Right lobe of liver (tissue), 4 donors: ENCODE measurements around the gene FRMPD4.
"Not testable (repeated sequence)": the region's sequence is repeated elsewhere in the genome, so short reads cannot be mapped to it uniquely, and the experiment has no call there.

Experiments
- CTCF ChIP-seq, 4 donors: fragments of 200-600 bp in 3 of 4; fragments of 450-650 bp in 1 of 4; IDR thresholded peaks; one replicate each; pipeline versions ENCODE4 v1.5.1 to v1.8.0; 2016 to 2022; ENCODE audit warnings: antibody characterized with exemption in 4 of 4, mild to moderate bottlenecking in 2 of 4
- POLR2A ChIP-seq: fragments of 450-650 bp; IDR thresholded peaks from one replicate; pipeline ENCODE4 v1.6.1; 2017; ENCODE audit warnings: antibody characterized with exemption, mild to moderate bottlenecking
- donor health status: DM: no; HTN: no; CAD: no.
- donor health status: DM: no; HTN: no; CAD: no.
- donor health status: DM: no; HTN: yes; CAD: no.

GRCh38 chrX:12542251-12542650, 404.0 kb downstream of the FRMPD4 start:
- TF ChIP-seq CTCF (IDR thresholded peaks at IDR 0.05); POLR2A: not testable (repeated sequence)
